H1 (cell line): ENCODE measurements around the gene KIAA0513. TPM values are rescaled to one million over a fixed set of nuclear protein-coding genes. Genes with fewer than 3 reads are reported as not detected.
A peak's percentile ranks its signal among the peaks of the same experiment; 100 is the strongest.

Experiments used
- ASH2L ChIP-seq: fragments of 200-600, 300-600 bp; sonication (generic); IDR thresholded peaks from one replicate; pipeline ENCODE4 v1.7.1; 2017; ENCODE audit warnings: low read length
- BACH1 ChIP-seq: IDR thresholded peaks from 2 replicates; pipeline ENCODE4 v1.6.1; 2012; ENCODE audit warnings: low read length, improper control_type of control experiment
- EGR1 ChIP-seq: IDR thresholded peaks from 2 replicates; pipeline ENCODE4 v1.6.1; 2011; ENCODE audit warnings: low read depth, low read length, borderline replicate concordance
- GTF2F1 ChIP-seq: IDR thresholded peaks from 2 replicates; pipeline ENCODE4 v1.6.1; 2012; ENCODE audit warnings: low read depth, low read length, improper control_type of control experiment, borderline replicate concordance
- NANOG ChIP-seq: IDR thresholded peaks from 2 replicates; pipeline ENCODE4 v1.6.1; 2011; ENCODE audit warnings: low read length, low read depth, mild to moderate bottlenecking, inconsistent platforms; ENCODE audit not compliant: insufficient read depth, poor library complexity, severe bottlenecking
- TBP ChIP-seq: IDR thresholded peaks from 2 replicates; pipeline ENCODE4 v1.6.1; 2011; ENCODE audit warnings: low read depth, low read length, improper control_type of control experiment
- USF2 ChIP-seq: IDR thresholded peaks from 2 replicates; pipeline ENCODE4 v1.6.1; 2011; ENCODE audit warnings: low read length, improper control_type of control experiment
- polyA plus RNA-seq, 7 experiments: library from polyadenylated mRNA; depleted of rRNA in 3 of 7; stranded (reverse) in 5 of 7; unstranded in 2 of 7; fragments of >200 nt in 5 of 7; fragments of 200-250 nt in 2 of 7; gene quantifications; 1 replicate in 5 of 7; 2 replicates in 1 of 7; 4 replicates in 1 of 7; pipeline versions ENCODE4 v1.2.1 to v1.2.3, GENCODE V29; 2011 to 2013; ENCODE audit warnings: missing spikeins in 2 of 7, mixed read lengths in 2 of 7
- total RNA-seq: library from RNA; stranded (reverse); fragmentation: NEBNext Ultra II Directional; extraction: Animal tissue kit (Norgen Biotek cat#: 25700); gene quantifications from 2 replicates; pipeline ENCODE4 v1.2.1, GENCODE V29; 2021
- TF ChIP-seq, protein P1 (sequence below), 3 experiments: IDR thresholded peaks; 1 replicate in 2 of 3; 2 replicates in 1 of 3; pipeline versions ENCODE4 v1.5.1 to v1.6.1; 2011; ENCODE audit warnings: low read length in 3 of 3, mild to moderate bottlenecking in 3 of 3, inconsistent platforms in 2 of 3, low read depth in 1 of 3, moderate library complexity in 1 of 3; ENCODE audit not compliant: insufficient read depth in 1 of 3; ENCODE audit errors: control extremely low read depth in 1 of 3

KIAA0513 gene
- total and polyA plus RNA-seq, 2 of the 8 experiments (the other 6 are each of a cell fraction or from before 2014, with no cell fraction given) = 2.1 to 6.1 TPM

DNA sequence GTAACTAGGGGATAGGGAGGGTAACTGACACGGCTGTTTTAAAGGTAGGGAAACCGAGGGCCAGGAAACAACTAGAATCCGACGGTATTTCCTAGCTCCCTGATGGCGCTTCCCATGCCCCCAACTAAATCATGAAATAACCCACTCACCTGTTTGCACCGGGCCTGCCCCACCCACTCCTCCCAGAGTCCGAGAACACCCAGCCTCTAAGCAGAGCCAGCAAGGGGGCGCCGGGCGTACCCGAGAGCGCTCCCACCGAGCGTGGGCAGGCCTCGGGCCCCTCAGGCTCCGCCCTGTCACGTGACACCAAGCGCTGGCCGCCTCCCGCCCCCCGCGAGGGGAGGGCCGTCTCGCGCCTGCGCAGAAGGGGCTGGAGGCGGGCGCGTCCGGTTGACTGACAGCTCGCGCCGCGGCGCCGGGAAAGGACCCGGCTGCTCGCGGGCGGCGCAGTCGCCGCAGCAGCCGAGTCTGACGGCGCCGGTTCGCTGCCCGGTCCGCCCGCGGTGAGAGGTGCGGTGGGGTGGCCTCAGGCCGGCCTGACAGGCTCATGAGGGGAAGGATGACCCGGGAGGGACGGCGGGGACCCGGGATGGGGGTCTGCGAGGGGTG lies at the start of gene KIAA0513 (continued):
- TF ChIP-seq USF2 (peak; percentile 95), BACH1 (0 out of 2 replicates have a peak, but pooled peaks have one; percentile 32), GTF2F1 (0 out of 2 replicates have a peak, but pooled peaks have one; percentile 69), TBP (peak; percentile 9; the same call in 1 of the 2 replicates), ASH2L (peak; percentile 63), EGR1 (peak; percentile 73; the same call in 1 of the 2 replicates), NANOG (no peak)
- TF ChIP-seq, protein P1, sequence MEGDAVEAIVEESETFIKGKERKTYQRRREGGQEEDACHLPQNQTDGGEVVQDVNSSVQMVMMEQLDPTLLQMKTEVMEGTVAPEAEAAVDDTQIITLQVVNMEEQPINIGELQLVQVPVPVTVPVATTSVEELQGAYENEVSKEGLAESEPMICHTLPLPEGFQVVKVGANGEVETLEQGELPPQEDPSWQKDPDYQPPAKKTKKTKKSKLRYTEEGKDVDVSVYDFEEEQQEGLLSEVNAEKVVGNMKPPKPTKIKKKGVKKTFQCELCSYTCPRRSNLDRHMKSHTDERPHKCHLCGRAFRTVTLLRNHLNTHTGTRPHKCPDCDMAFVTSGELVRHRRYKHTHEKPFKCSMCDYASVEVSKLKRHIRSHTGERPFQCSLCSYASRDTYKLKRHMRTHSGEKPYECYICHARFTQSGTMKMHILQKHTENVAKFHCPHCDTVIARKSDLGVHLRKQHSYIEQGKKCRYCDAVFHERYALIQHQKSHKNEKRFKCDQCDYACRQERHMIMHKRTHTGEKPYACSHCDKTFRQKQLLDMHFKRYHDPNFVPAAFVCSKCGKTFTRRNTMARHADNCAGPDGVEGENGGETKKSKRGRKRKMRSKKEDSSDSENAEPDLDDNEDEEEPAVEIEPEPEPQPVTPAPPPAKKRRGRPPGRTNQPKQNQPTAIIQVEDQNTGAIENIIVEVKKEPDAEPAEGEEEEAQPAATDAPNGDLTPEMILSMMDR (IDR thresholded peaks at IDR 0.05; ENCODE audit: control extremely low read depth in 1 of 3, insufficient read depth in 1 of 3, low read depth in 1 of 3, low read length in 3 of 3) = peak in 1 of 3 experiments; percentile 3; a peak in 1 of 4 replicates
